Nephron (organoid): ENCODE results near the gene MLST8.
A peak's percentile ranks its signal among the peaks of the same experiment; 100 is the strongest.

Experiments
- H3K27ac Mint-ChIP-seq, 3 experiments: 2 replicates each; pipeline ENCODE4 v1.8.0; 2020; ENCODE audit warnings: mixed read lengths in 3 of 3, mild to moderate bottlenecking in 2 of 3, moderate library complexity in 1 of 3
- H3K27me3 Mint-ChIP-seq: 2 replicates; pipeline ENCODE4 v1.8.0; 2021; ENCODE audit warnings: low read depth, mild to moderate bottlenecking, moderate library complexity, mixed read lengths
- H3K36me3 Mint-ChIP-seq: 2 replicates; pipeline ENCODE4 v1.8.0; 2020; ENCODE audit warnings: low read depth, mixed read lengths
- H3K4me1 Mint-ChIP-seq: 2 replicates; pipeline ENCODE4 v1.8.0; 2020; ENCODE audit warnings: mixed read lengths
- H3K4me3 Mint-ChIP-seq, 3 experiments: 2 replicates each; pipeline ENCODE4 v1.8.0; 2020; ENCODE audit warnings: mild to moderate bottlenecking in 3 of 3, mixed read lengths in 3 of 3, moderate library complexity in 2 of 3
- H3K9me3 Mint-ChIP-seq: 2 replicates; pipeline ENCODE4 v1.8.0; 2020; ENCODE audit warnings: mixed read lengths
- TF ChIP-seq, protein P1 (sequence below), 3 experiments: fragments of 200-600 bp; sonication (generic); IDR thresholded peaks; one replicate each; pipeline ENCODE4 v1.5.0; 2021; ENCODE audit warnings: antibody characterized with exemption in 3 of 3; ENCODE audit not compliant: unreplicated experiment in 3 of 3

The MLST8 gene

DNA sequence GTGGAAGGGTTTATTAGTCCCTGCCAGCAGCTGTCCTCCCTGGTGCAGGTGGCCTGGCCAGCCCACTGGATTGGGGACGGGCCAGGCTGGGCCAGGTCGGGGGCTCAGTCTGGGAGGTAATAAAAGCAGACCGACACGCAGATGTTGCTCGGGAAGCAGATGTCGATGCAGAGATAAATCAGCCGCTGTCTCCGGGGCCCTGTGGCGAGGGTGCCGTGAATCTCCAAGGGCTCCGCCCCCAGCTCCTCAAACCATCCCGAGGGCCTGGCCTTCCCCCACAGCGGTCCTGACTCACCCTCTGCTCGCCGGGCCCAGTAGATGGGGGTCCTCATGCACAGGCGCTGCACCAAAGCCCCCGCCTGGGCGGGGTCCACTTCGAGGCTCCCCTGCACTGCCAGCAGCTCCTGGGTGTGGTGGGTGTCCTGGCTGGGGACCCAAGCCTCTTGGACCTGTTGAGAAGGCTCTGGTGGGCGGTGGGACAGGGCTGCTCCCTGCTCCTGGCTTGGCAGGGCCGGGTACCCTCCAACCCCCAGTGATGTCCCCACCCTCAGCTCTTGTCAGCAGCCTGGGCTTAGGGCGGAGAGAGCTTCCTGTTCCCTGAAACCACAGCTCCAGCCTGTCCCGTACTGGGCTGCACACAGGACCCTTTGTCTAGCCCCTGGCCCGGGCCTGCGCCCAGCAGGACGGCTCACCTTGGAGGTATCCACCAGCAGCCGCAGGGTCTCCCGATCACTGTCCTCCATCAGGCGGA lies 4.2 kb downstream of the MLST8 start:
- no peak overlapping the region for H3K4me3 Mint-ChIP-seq
- TF ChIP-seq, protein P1, sequence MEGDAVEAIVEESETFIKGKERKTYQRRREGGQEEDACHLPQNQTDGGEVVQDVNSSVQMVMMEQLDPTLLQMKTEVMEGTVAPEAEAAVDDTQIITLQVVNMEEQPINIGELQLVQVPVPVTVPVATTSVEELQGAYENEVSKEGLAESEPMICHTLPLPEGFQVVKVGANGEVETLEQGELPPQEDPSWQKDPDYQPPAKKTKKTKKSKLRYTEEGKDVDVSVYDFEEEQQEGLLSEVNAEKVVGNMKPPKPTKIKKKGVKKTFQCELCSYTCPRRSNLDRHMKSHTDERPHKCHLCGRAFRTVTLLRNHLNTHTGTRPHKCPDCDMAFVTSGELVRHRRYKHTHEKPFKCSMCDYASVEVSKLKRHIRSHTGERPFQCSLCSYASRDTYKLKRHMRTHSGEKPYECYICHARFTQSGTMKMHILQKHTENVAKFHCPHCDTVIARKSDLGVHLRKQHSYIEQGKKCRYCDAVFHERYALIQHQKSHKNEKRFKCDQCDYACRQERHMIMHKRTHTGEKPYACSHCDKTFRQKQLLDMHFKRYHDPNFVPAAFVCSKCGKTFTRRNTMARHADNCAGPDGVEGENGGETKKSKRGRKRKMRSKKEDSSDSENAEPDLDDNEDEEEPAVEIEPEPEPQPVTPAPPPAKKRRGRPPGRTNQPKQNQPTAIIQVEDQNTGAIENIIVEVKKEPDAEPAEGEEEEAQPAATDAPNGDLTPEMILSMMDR (IDR thresholded peaks at IDR 0.05; ENCODE audit: unreplicated experiment in 3 of 3), result no peak
- H3K36me3 Mint-ChIP-seq, result peaks cover 10% of the 10 kb centered on the region
- H3K9me3 Mint-ChIP-seq, result no peaks in the 10 kb centered on the region
- H3K4me1 Mint-ChIP-seq, result peaks cover 36% of the 10 kb centered on the region
- H3K27ac Mint-ChIP-seq, result no peak overlapping the region
- H3K27me3 Mint-ChIP-seq, result no peaks in the 10 kb centered on the region

- Mint-ChIP-seq H3K27me3 (no peaks in the 10 kb centered on the region), H3K36me3 (peaks cover 10% of the 10 kb centered on the region), H3K4me1 (peaks cover 32% of the 10 kb centered on the region), H3K27ac (no peak overlapping the region), H3K4me3 (no peak overlapping the region), H3K9me3 (no peaks in the 10 kb centered on the region)
- TF ChIP-seq, protein P1 (IDR thresholded peaks at IDR 0.05; ENCODE audit: unreplicated experiment in 3 of 3), result no peak
Measured at GRCh38 chr16:2210009-2210332, 4.7 kb downstream of the MLST8 start.

GRCh38 chr16:2210386-2211365 lies 5.4 kb downstream of the MLST8 start, which contains the start of gene BRICD5:
TSS of gene BRICD5 (minus strand) at chr16:2210863. CDS start at chr16:2210833, 30 bp downstream.
- H3K36me3 Mint-ChIP-seq, result peaks cover 10% of the 10 kb centered on the region
- peaks cover 32% of the 10 kb centered on the region for H3K4me1 Mint-ChIP-seq

GRCh38 chr16:2211923-2212347 lies 6.7 kb downstream of the MLST8 start:
- H3K27me3 Mint-ChIP-seq, result no peaks in the 10 kb centered on the region
- H3K27ac Mint-ChIP-seq, result no peak overlapping the region
- no peaks in the 10 kb centered on the region for H3K9me3 Mint-ChIP-seq

More at GRCh38 chr16:2210386-2211365, 5.4 kb downstream of the MLST8 start, which contains the start of gene BRICD5:
- Mint-ChIP-seq H3K4me3 (peak within 1 kb of the TSS; percentile 55 to 79 (median 68)), H3K27me3 (no peaks in the 10 kb centered on the region), H3K9me3 (no peaks in the 10 kb centered on the region), H3K27ac (no peak within 1 kb of the TSS)
- TF ChIP-seq, protein P1 (IDR thresholded peaks at IDR 0.05; ENCODE audit: unreplicated experiment in 3 of 3), result no peak

GRCh38 chr16:2212362-2213324 lies 7.4 kb downstream of the MLST8 start:
- Mint-ChIP-seq H3K27me3 (no peaks in the 10 kb centered on the region), H3K36me3 (peaks cover 3% of the 10 kb centered on the region), H3K9me3 (no peaks in the 10 kb centered on the region), H3K4me3 (peak overlapping the region; percentile 79 to 89 (median 85)), H3K27ac (peak overlapping the region in 2 of 3 experiments; percentile 28 to 57), H3K4me1 (peaks cover 23% of the 10 kb centered on the region)
- TF ChIP-seq, protein P1 (IDR thresholded peaks at IDR 0.05; ENCODE audit: unreplicated experiment in 3 of 3), result no peak

More at GRCh38 chr16:2211923-2212347, 6.7 kb downstream of the MLST8 start:
- TF ChIP-seq, protein P1 (IDR thresholded peaks at IDR 0.05; ENCODE audit: unreplicated experiment in 3 of 3), result no peak
- peaks cover 7% of the 10 kb centered on the region for H3K36me3 Mint-ChIP-seq
- H3K4me3 Mint-ChIP-seq, result peak overlapping the region; percentile 55 to 79 (median 68)
- H3K4me1 Mint-ChIP-seq, result peaks cover 27% of the 10 kb centered on the region
